ENCODE results near the gene PRODH. TPM values are rescaled to one million over a fixed set of nuclear protein-coding genes. Genes with fewer than 3 reads are reported as not detected.
"Not testable (repeated sequence)": the region's sequence is repeated elsewhere in the genome, so short reads cannot be mapped to it uniquely, and the experiment has no call there.

PRODH gene
- total RNA-seq, 2 donors from 2014 or later: not detected

DNA sequence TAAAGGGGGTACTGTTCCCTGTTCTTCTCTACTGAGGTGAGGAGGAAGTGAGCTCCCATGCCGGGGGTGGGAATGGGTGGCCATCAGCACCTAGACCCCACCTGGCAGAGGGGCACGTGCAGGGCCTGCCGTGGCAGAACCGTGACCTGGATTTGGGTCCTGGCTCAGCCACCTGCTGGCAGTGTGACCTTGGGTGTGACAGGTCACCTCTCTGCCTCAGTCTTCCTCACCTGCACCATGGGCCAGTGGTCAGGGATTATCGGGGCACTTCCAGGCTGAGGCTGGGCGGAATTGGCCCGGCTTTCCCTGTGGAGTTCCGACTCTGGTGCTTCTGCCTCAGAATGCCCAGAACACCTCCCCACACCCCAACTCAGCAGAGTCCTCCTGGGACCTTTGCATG, 36.5 kb upstream of the PRODH start:
- H3K27ac Mint-ChIP-seq; ATAC-seq; H3K9me3 ChIP-seq (ENCODE audit: control insufficient read depth, low read length, poor library complexity, severe bottlenecking); H3K4me1 Mint-ChIP-seq; DNase-seq; H3K36me3 Mint-ChIP-seq (ENCODE audit: low read depth); H3K4me3 Mint-ChIP-seq: not testable (repeated sequence)
- H3K27me3 Mint-ChIP-seq: peaks cover 31% of the 10 kb centered on the region

DNA sequence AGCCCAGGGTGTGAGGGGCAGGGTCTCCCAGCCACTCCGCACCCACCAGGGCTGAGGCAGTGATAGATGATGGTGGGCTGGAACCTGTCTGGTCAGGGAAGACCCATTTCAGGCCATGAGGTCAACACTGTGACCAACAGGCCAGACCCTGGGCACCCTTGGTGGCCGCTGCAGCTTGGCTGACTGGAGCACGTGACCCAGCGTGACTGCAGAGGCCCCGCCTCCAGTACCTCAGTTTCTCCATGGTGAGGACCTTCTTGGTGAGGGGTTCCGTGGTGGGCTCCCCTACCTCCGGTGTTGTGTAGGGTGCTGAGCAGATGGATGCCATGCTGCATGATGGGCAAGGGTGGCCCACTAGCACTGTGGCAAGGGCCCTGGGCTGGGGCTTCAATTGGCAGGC, 35.9 kb upstream of the PRODH start:
- not testable (repeated sequence) for H3K27ac Mint-ChIP-seq; H3K36me3 Mint-ChIP-seq (ENCODE audit: low read depth); DNase-seq; H3K4me1 Mint-ChIP-seq; ATAC-seq; H3K9me3 ChIP-seq (ENCODE audit: control insufficient read depth, low read length, poor library complexity, severe bottlenecking)
- H3K4me3 Mint-ChIP-seq: peak overlapping the region; percentile 61
- peaks cover 32% of the 10 kb centered on the region for H3K27me3 Mint-ChIP-seq

DNA sequence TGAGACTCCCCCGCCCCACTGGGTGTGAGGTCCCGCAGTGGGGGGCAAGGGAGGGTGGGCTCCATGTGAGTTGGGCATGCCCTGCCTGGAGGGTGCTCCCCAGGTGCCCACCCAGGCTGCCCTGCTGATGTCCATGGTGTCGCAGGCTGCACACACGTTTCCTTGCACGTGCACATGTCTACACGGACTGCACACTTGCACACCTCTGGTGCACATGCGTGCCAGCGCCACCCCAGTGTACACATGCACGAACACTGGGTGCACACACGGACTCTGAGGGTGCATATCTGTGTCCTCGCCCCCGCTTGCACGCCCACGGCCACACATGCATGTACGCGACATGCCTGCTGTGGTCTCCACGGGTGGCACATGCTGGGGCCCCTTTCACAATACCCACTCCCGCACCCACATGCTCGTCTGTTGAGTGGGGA, 35.2 kb upstream of the PRODH start:
- H3K36me3 Mint-ChIP-seq (ENCODE audit: low read depth): no peaks in the 10 kb centered on the region
- peaks cover 33% of the 10 kb centered on the region for H3K27me3 Mint-ChIP-seq
- peaks cover 5% of the 10 kb centered on the region for H3K4me1 Mint-ChIP-seq
- no peaks in the 10 kb centered on the region for H3K9me3 ChIP-seq (ENCODE audit: control insufficient read depth, low read length, poor library complexity, severe bottlenecking)
- DNase-seq: no peak
- H3K4me3 Mint-ChIP-seq: peak overlapping the region; percentile 61
- no peak overlapping the region for H3K27ac Mint-ChIP-seq
- no peak for ATAC-seq

DNA sequence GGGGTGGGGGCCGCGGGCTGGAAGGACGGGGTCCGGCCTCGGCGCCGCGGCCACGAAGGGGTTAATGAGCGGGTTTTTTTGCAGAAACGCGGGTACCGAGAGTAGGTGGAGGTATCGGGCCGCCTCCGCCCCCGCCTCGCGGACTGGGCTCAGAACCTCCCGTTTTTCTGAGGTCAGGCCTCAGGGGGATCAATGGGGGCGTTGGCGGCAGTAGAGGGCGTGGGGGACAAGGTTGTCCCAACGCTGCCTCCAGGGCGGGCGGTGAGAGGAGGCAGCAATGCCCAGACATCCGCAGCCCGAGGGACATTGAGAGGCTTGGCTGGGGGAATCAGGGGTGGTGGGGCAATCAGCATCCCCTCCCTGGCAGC, 34.8 kb upstream of the PRODH start:
- ATAC-seq (no peak), DNase-seq (no peak)
- H3K36me3 Mint-ChIP-seq (ENCODE audit: low read depth): no peaks in the 10 kb centered on the region
- H3K9me3 ChIP-seq (ENCODE audit: control insufficient read depth, low read length, poor library complexity, severe bottlenecking): no peaks in the 10 kb centered on the region
- peaks cover 5% of the 10 kb centered on the region for H3K4me1 Mint-ChIP-seq
- H3K4me3 Mint-ChIP-seq: peak overlapping the region; percentile 45
- H3K27ac Mint-ChIP-seq: no peak overlapping the region
- H3K27me3 Mint-ChIP-seq: peaks cover 34% of the 10 kb centered on the region

DNA sequence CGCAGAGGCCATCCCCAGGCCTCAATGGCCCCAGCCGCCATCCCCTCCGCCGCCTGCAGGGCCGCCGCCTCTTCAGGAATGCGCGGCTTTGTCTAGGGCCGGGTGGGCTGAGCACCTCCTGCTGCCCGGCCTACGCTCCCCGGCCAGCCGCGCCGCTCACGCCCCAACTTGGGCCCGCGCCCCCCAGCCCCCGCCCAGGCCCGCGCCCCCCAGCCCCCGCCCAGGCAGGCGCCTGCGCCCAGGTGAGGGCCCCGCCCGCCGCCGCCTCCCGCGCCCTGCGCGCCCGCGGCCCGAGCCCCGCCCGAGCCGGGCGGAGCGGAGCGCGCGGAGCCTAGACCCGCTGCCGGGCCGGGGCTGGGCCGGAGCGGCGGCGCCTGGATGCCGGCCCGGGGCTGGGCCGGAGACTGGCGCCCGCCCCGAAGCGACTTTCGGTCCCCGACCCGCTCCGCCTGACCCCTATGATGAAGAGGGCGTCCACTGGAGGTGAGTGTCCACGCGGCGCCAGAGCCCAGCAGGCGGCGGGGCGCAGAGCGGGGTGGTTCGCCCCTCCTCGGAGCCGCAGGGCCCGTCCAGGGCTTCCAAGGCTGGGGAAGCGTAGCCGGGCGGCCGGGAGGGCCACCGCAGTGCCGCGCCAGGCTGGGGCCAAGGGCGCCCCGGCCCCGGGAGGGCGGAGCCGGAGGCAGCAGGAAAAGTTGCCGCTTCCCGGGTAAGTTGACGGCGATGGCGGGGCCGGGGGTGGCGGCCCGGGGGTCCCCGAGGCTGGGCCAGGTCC, 34.3 kb upstream of the PRODH start:
- H3K27me3 Mint-ChIP-seq: peaks cover 34% of the 10 kb centered on the region
- H3K27ac Mint-ChIP-seq: no peak overlapping the region
- H3K4me1 Mint-ChIP-seq: peaks cover 5% of the 10 kb centered on the region
- H3K4me3 Mint-ChIP-seq: no peak overlapping the region
- no peaks in the 10 kb centered on the region for H3K36me3 Mint-ChIP-seq (ENCODE audit: low read depth)
- no peaks in the 10 kb centered on the region for H3K9me3 ChIP-seq (ENCODE audit: control insufficient read depth, low read length, poor library complexity, severe bottlenecking)
- no peak for DNase-seq
- ATAC-seq: peak; percentile 65

DNA sequence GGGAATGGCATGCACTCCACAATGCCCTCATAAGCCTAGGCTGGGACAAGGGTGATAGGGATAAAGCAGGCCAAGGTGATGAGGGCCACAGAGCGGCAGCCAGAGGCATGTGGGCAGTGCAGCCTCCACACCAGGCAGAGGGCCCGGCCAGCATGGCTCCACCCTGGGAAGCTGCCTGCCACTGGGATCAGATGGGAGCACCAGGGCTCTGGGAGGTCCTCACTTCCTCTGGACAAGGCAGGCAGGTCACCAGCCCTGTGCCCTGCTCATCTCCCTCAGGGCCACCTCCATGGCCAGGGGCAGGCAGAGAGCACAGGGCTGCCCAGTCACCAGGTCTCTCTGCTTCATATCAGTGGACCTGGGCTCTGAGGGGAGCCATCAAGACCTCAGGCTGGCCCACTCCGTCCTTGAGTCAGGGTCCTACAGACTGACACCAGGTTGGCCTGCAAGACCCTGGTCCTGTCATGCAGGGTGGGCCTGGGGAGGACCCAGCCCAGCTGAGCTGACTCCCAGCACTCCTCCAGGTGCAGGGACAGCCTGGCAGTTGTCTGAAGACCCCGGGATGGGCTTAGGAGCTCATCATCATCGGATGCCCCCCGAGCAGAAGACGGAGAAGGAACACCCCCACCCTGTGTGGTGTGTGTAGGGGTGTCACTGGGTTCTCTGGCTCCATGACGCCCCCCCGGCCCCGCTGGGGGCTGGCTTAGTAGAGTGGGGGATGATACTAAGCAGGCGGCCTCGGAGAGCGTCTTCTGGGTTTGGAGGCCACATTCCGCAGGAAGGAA, 33.3 kb upstream of the PRODH start:
- not testable (repeated sequence) for H3K9me3 ChIP-seq (ENCODE audit: control insufficient read depth, low read length, poor library complexity, severe bottlenecking); DNase-seq; H3K27ac Mint-ChIP-seq; ATAC-seq; H3K36me3 Mint-ChIP-seq (ENCODE audit: low read depth); H3K4me1 Mint-ChIP-seq
- Mint-ChIP-seq H3K27me3 (peaks cover 29% of the 10 kb centered on the region), H3K4me3 (peak overlapping the region; percentile 84)

DNA sequence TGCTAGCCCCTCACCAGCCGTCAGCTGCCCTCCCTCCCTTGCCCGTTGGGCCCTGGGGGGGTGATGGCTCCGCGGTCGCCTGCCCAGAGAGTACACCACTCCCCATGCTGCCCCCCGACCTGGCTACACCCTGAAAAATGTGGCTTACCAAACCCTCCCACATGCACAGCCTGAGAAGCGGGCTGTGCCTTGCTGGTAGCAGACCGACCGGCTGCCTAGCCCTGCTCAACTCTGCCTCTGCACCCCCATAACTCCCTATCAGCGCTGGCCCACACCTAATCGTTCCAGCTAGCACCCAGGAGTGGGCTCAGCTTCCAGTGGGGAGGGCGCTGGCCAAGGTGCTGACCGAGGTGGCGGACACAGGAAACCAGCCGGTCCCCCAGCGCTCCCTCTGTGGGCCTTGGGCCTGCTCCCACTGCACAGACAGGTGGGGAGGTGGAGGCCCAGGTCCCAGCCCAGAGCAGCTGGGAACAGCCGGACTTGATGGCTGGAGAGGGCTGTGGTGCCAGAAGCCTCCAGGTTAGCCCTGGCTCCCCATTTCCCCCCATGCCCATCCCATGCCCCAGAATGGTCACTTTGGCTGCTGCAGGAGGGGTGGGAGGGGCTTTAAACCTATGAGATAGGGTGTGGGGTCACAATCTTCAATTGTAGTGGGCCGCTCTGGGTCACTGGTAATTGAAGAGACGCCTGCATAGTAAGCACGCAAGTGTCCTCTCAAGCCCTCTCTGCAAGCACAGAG, 32.1 kb upstream of the PRODH start:
- Mint-ChIP-seq H3K4me3 (no peak overlapping the region), H3K36me3 (ENCODE audit: low read depth) (no peaks in the 10 kb centered on the region), H3K27me3 (peaks cover 22% of the 10 kb centered on the region), H3K27ac (no peak overlapping the region), H3K4me1 (peaks cover 3% of the 10 kb centered on the region)
- DNase-seq (no peak), ATAC-seq (no peak)
- H3K9me3 ChIP-seq (ENCODE audit: control insufficient read depth, low read length, poor library complexity, severe bottlenecking): no peaks in the 10 kb centered on the region

DNA sequence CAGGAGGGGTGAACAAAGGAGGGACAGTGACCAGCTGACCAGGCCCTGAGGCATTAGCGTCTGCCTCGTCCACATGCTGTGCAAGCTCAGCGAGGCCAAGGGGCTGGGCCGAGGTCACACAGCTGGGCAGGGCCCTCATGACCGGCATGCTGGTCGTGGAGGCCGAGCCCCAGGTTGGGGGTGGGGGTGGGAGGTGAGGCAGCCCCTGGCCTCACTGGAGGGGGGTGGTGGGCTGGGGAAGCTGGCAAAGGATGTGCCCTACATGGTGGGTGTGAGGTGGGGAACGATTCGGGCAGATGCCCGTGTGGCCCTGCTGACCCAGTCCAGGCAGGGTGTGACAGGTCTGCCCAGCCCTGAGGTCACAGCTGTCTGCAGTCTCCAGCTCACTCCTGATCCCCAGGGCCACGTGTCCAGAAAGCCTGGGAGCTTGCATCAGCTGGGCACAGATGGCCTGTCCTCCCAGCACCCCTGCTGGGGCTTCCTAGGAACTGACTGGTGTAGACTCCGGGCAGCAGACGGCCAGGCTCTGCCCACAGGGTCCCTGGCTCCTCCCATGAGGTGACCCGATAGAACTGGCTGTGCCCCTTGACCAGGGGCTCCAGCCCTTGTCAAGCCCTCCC, 31.4 kb upstream of the PRODH start:
- H3K9me3 ChIP-seq (ENCODE audit: control insufficient read depth, low read length, poor library complexity, severe bottlenecking); H3K27ac Mint-ChIP-seq; H3K4me1 Mint-ChIP-seq; DNase-seq; ATAC-seq; H3K36me3 Mint-ChIP-seq (ENCODE audit: low read depth); H3K4me3 Mint-ChIP-seq: not testable (repeated sequence)
- peaks cover 22% of the 10 kb centered on the region for H3K27me3 Mint-ChIP-seq

DNA sequence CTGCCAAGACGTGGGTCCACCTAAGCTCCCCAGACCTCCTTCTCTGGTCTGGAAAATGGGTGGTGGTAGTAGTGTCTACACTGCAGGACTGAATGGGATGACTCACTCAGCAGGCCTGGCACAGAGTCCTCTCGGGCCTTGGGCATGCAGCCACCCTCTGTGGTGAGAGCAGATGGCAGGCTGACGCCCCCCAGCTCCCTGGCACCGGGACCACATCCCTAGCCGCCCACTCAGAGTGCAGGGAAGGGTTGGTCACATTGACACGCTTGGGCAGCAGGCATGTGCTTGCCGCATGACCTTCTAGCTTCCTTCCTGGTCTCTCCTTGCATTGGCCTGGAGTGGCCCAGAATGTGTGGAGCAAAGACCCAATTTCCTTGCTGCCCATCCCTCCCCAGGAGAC, 30.7 kb upstream of the PRODH start:
- peaks cover 22% of the 10 kb centered on the region for H3K27me3 Mint-ChIP-seq
- ATAC-seq: no peak
- H3K27ac Mint-ChIP-seq: no peak overlapping the region
- peaks cover 3% of the 10 kb centered on the region for H3K4me1 Mint-ChIP-seq
- H3K36me3 Mint-ChIP-seq (ENCODE audit: low read depth): no peaks in the 10 kb centered on the region
- H3K9me3 ChIP-seq (ENCODE audit: control insufficient read depth, low read length, poor library complexity, severe bottlenecking): no peaks in the 10 kb centered on the region
- DNase-seq: no peak
- H3K4me3 Mint-ChIP-seq: no peak overlapping the region

DNA sequence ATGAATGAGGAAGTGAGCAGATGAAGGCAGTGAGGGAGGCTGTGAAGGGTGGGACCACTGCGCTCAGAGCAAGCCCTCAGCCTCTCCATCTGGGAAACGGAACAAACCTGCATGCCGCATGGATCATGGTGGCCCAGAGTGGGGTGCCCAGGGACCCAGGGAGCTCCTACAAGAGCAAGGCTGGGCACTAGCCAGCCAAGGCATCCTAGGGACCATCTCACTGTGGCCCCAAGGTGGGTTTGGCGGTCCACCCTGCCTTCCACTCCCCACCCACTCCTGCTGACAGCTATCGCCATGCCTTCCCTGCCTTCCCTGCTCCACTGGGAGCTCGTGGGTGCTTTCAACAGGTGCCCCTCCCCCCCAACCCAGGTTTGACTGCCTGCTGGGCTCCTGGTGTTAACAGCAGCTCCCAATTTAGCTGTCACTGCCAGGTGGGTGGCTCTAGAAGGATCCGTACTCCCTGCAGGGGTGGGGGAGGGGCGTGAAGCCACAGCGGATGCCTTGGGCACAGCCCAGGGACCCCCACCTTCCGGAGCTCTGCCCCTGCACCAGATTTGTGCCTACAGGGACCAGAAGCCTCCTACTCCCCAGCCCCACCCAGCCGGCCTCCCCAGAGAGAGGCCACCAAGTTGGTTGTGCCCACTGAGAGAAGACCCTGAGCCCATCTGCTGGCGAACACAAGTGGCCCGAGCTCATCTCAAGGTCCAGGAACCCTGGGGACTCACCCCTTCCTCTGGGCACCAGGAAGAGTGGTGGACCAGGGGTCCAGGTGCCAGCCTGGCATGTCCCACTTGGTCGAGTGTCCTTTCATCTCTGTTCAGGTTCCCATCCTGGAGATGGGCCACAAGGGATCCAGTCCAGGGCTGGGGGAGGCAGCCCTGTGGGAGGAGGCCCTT, 29.7 kb upstream of the PRODH start:
- DNase-seq (no peak), ATAC-seq (no peak)
- Mint-ChIP-seq H3K36me3 (ENCODE audit: low read depth) (no peaks in the 10 kb centered on the region), H3K27ac (no peak overlapping the region), H3K4me1 (peaks cover 3% of the 10 kb centered on the region), H3K4me3 (no peak overlapping the region), H3K27me3 (peaks cover 22% of the 10 kb centered on the region)
- H3K9me3 ChIP-seq (ENCODE audit: control insufficient read depth, low read length, poor library complexity, severe bottlenecking): no peaks in the 10 kb centered on the region

DNA sequence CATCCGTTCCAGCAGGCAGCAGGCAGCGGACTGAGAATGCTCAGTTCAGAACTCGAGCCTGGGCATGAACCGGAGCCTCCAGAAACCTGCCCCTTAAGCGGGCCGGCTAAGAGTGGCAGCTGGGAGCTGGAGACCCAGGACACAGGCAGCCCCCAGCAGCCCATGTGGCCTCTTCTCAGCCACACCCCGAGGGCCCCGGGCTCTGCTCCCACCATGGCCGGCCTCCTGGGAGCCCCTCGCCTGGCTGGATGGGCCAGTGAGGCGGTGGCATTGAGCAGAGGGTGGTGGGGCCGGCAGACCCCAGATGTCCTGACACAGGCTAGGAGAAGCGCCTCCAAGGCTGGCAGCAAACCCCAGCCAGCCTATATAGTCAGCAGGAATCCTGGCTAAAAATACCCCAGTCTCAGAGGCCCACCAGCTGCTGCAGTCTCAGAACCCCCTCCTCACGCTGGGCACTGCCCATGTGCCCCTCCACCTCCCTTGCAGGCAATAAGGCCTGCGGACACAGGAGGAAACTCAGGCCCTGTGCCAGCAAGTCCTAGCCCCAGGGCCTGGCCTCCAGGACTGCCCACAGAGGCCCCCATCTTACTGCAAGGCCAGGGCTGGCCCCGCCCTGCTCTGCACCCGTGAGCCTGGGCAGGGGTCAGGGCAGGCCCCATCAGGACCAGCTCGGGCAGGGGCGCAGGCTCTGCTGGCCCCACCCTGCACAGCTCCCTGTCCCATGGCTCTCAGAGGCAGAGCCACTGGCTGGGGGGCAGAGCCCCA, 28.6 kb upstream of the PRODH start:
- H3K4me3 Mint-ChIP-seq; H3K36me3 Mint-ChIP-seq (ENCODE audit: low read depth); H3K4me1 Mint-ChIP-seq; H3K9me3 ChIP-seq (ENCODE audit: control insufficient read depth, low read length, poor library complexity, severe bottlenecking); ATAC-seq; DNase-seq; H3K27ac Mint-ChIP-seq: not testable (repeated sequence)
- H3K27me3 Mint-ChIP-seq: peaks cover 21% of the 10 kb centered on the region

DNA sequence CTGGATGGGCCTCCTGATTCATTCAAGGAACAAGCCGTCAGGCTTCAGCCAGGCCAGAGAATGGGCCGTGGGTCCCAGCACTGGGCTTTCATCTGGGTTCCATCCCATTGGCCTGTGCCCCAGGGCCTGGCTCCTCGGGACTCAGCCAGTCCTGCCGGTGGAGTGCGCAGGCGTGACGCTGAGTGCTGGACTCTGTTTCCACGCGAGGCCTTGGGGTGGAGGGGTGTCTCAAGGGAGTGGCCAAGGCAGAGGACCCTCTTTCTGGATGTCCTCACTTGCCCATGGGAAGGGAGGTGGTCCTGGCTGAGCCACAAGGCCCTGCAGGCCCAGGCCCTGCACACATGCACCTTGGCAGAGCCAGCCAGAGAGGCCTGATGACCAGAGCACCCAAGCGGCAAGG, 28.0 kb upstream of the PRODH start:
- not testable (repeated sequence) for H3K4me3 Mint-ChIP-seq; H3K36me3 Mint-ChIP-seq (ENCODE audit: low read depth); DNase-seq; ATAC-seq; H3K9me3 ChIP-seq (ENCODE audit: control insufficient read depth, low read length, poor library complexity, severe bottlenecking); H3K4me1 Mint-ChIP-seq
- H3K27me3 Mint-ChIP-seq: peaks cover 15% of the 10 kb centered on the region
- peak overlapping the region; percentile 34 for H3K27ac Mint-ChIP-seq

Measured in T-helper 17 cell (primary cell).